Measurements from ENCODE around the gene HELT. TPM values are rescaled to one million over a fixed set of nuclear protein-coding genes. Genes with fewer than 3 reads are reported as not detected.
A peak's percentile ranks its signal among the peaks of the same experiment; 100 is the strongest.

The HELT gene
- total and polyA plus RNA-seq, 2 experiments from 2014 or later: not detected

DNA sequence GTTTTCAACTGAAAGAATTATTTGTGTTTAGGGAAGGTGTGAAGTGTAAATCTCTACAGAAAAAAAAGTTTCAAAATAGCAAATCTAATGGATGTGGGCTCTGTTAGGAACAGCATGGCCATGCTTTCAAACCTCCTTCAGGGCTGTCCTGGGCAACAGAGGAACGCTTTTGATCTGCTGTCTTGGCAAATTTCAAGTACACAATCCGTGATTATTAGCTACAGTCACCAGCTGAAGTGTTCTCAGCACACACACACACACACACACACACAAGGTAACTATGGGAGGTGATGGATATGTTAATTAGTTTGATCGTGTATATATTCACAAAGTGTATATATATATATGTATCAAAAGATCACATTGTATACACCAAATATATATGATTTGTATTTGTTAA, 40.5 kb upstream of the HELT start:
- in situ Hi-C loops (cut with MboI): no loop called here
- 12 to 28% methylated on average over 3 of the region's 3 CpGs for WGBS, 2 experiments (ENCODE audit: low coverage in 1 of 2, low lambda C conversion rate in 2 of 2, missing lambda C conversion rate in 2 of 2)
- DNase-seq: no peak

DNA sequence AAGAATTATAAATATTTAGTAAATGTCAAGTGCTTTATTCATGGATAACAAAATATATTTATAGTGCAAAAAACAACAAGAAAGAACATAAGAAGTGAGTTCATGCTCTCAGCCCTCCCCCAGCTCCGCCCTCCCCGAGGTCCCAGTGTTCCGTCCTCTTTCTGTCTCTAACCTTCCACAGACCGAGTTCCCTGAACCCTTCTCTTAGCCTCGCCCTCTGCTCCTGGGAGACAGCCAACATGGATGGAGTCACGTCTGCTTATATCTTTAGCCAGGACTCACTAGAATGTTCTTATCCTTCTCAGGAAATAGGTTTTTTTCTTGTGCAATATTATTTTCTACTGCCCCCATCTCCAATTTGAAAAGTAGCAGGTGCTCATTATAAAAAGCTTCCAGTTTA, 40.1 kb upstream of the HELT start:
- no peak for TF ChIP-seq EZH2phosphoT487 (IDR thresholded peaks at IDR 0.05; ENCODE audit: insufficient read depth, low read depth)
- no peak for TF ChIP-seq EZH2 (IDR thresholded peaks at IDR 0.05; ENCODE audit: insufficient read depth, poor library complexity, severe bottlenecking)
- Histone ChIP-seq H3K27me3 (replicated peaks; ENCODE audit: insufficient read depth) (0 out of 2 replicates have a peak, but pooled peaks cover 13% of the 10 kb centered on the region), H3K4me1 (ENCODE audit: insufficient read depth) (no peaks in the 10 kb centered on the region), H3K9ac (no peak overlapping the region), H3K27ac (no peak overlapping the region), H3K79me2 (ENCODE audit: insufficient read depth) (no peaks in the 10 kb centered on the region), H4K20me1 (ENCODE audit: insufficient read depth) (no peaks in the 10 kb centered on the region), H2AFZ (no peak overlapping the region), H3K9me2 (ENCODE audit: insufficient read depth) (no peaks in the 10 kb centered on the region), H3K36me3 (ENCODE audit: low read depth) (no peaks in the 10 kb centered on the region), H3K4me3 (no peak overlapping the region), H3F3A (ENCODE audit: insufficient read depth) (no peaks in the 10 kb centered on the region), H3K4me2 (ENCODE audit: unreplicated experiment) (no peak overlapping the region), H3K9me3 (ENCODE audit: low read depth) (no peaks in the 10 kb centered on the region)
- 17 to 19% methylated on average over 6 of the region's 6 CpGs for WGBS, 2 experiments (ENCODE audit: low coverage in 1 of 2, low lambda C conversion rate in 2 of 2, missing lambda C conversion rate in 2 of 2)
- peak; percentile 6 for DNase-seq
- in situ Hi-C loops (cut with MboI): no loop called here

More for the DNA sequence above, 40.5 kb upstream of the HELT start:
- Histone ChIP-seq H3F3A (ENCODE audit: insufficient read depth) (no peaks in the 10 kb centered on the region), H3K36me3 (ENCODE audit: low read depth) (no peaks in the 10 kb centered on the region), H3K9me3 (ENCODE audit: low read depth) (no peaks in the 10 kb centered on the region), H3K79me2 (ENCODE audit: insufficient read depth) (no peaks in the 10 kb centered on the region), H3K27ac (no peak overlapping the region), H4K20me1 (ENCODE audit: insufficient read depth) (no peaks in the 10 kb centered on the region), H3K9me2 (ENCODE audit: insufficient read depth) (no peaks in the 10 kb centered on the region), H3K4me2 (ENCODE audit: unreplicated experiment) (no peak overlapping the region), H3K27me3 (replicated peaks; ENCODE audit: insufficient read depth) (0 out of 2 replicates have a peak, but pooled peaks cover 13% of the 10 kb centered on the region), H3K9ac (no peak overlapping the region), H3K4me1 (ENCODE audit: insufficient read depth) (no peaks in the 10 kb centered on the region), H3K4me3 (no peak overlapping the region), H2AFZ (no peak overlapping the region)
- no peak for TF ChIP-seq EZH2 (IDR thresholded peaks at IDR 0.05; ENCODE audit: insufficient read depth, poor library complexity, severe bottlenecking)
- TF ChIP-seq EZH2phosphoT487 (IDR thresholded peaks at IDR 0.05; ENCODE audit: insufficient read depth, low read depth): no peak

- TF ChIP-seq EZH2 (IDR thresholded peaks at IDR 0.05; ENCODE audit: insufficient read depth, poor library complexity, severe bottlenecking) (no peak), EZH2phosphoT487 (IDR thresholded peaks at IDR 0.05; ENCODE audit: insufficient read depth, low read depth) (no peak)
- Histone ChIP-seq H3F3A (ENCODE audit: insufficient read depth) (no peaks in the 10 kb centered on the region), H3K36me3 (ENCODE audit: low read depth) (no peaks in the 10 kb centered on the region), H3K9me2 (ENCODE audit: insufficient read depth) (no peaks in the 10 kb centered on the region), H3K79me2 (ENCODE audit: insufficient read depth) (no peaks in the 10 kb centered on the region), H3K4me3 (no peak overlapping the region), H3K27me3 (replicated peaks; ENCODE audit: insufficient read depth) (0 out of 2 replicates have a peak, but pooled peaks cover 13% of the 10 kb centered on the region), H3K9ac (no peak overlapping the region), H2AFZ (no peak overlapping the region), H3K9me3 (ENCODE audit: low read depth) (no peaks in the 10 kb centered on the region), H4K20me1 (ENCODE audit: insufficient read depth) (no peaks in the 10 kb centered on the region), H3K4me1 (ENCODE audit: insufficient read depth) (no peaks in the 10 kb centered on the region), H3K4me2 (ENCODE audit: unreplicated experiment) (no peak overlapping the region), H3K27ac (no peak overlapping the region)
- in situ Hi-C loops (cut with MboI): no loop called here
- no peak for DNase-seq
- 41 to 45% methylated on average over 18 of the region's 18 CpGs for WGBS, 2 experiments (ENCODE audit: low coverage in 1 of 2, low lambda C conversion rate in 2 of 2, missing lambda C conversion rate in 2 of 2)
Measured at GRCh38 chr4:184979461-184980124, 38.7 kb upstream of the HELT start.

DNA sequence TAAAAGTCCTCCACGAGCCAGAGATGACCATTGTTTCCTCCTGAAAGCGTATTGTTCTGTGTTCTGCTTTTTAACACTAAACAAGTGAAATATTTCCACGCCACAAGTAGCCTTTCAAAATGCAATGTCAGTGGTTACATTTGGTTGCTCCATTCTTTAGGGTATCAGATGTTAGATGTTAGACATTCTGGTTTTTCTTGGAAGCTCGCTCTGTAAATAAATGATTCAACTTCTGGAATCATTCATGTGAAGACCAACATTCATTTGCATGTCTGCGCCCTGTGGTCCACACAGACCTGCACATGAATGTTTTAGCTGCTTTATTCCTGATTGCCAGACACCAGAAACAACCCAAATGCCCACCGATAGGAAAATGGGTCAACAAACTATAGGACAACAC, 38.0 kb upstream of the HELT start:
- DNase-seq: no peak
- no peaks in the 10 kb centered on the region for H3K9me3 ChIP-seq (ENCODE audit: low read depth)
- WGBS, 2 experiments (ENCODE audit: low coverage in 1 of 2, low lambda C conversion rate in 2 of 2, missing lambda C conversion rate in 2 of 2): 39 to 44% methylated on average over 6 of the region's 6 CpGs
- in situ Hi-C loops (cut with MboI): no loop called here
- TF ChIP-seq EZH2 (IDR thresholded peaks at IDR 0.05; ENCODE audit: insufficient read depth, poor library complexity, severe bottlenecking): no peak
- no peak for TF ChIP-seq EZH2phosphoT487 (IDR thresholded peaks at IDR 0.05; ENCODE audit: insufficient read depth, low read depth)
- H3F3A ChIP-seq (ENCODE audit: insufficient read depth): no peaks in the 10 kb centered on the region
- no peaks in the 10 kb centered on the region for H3K36me3 ChIP-seq (ENCODE audit: low read depth)
- H3K27me3 ChIP-seq (replicated peaks; ENCODE audit: insufficient read depth): 0 out of 2 replicates have a peak, but pooled peaks cover 13% of the 10 kb centered on the region
- no peak overlapping the region for H3K9ac ChIP-seq
- no peak overlapping the region for H3K4me2 ChIP-seq (ENCODE audit: unreplicated experiment)
- no peak overlapping the region for H2AFZ ChIP-seq
- no peaks in the 10 kb centered on the region for H3K79me2 ChIP-seq (ENCODE audit: insufficient read depth)
- H3K27ac ChIP-seq: no peak overlapping the region
- H3K4me1 ChIP-seq (ENCODE audit: insufficient read depth): no peaks in the 10 kb centered on the region
- no peaks in the 10 kb centered on the region for H3K9me2 ChIP-seq (ENCODE audit: insufficient read depth)
- no peak overlapping the region for H3K4me3 ChIP-seq
- no peaks in the 10 kb centered on the region for H4K20me1 ChIP-seq (ENCODE audit: insufficient read depth)
